GM12878 (cell line): ENCODE results near the gene USP51.

Experiments
- POLR2A ChIP-seq: IDR thresholded peaks from 2 replicates; pipeline ENCODE4 v1.6.1; 2011; ENCODE audit warnings: low read depth, mild to moderate bottlenecking, low read length
- YY1 ChIP-seq: IDR thresholded peaks from 2 replicates; pipeline ENCODE4 v1.6.1; 2011; ENCODE audit warnings: low read depth, mild to moderate bottlenecking, low read length

- TF ChIP-seq YY1: no peak
- TF ChIP-seq POLR2A: no peak
These were observed 1.3 kb upstream of the USP51 start for GRCh38 chrX:55490974-55491373.
